Glomerular visceral epithelial cell (primary cell): ENCODE results near the gene REXO1.
A peak's percentile ranks its signal among the peaks of the same experiment; 100 is the strongest.
"Not testable (repeated sequence)": the region's sequence is repeated elsewhere in the genome, so short reads cannot be mapped to it uniquely, and the experiment has no call there.

Experiments
- DNase-seq: peaks from one replicate; pipeline ENCODE4 v3.0.0-alpha.2; 2016; ENCODE audit errors: extremely low spot score

The REXO1 gene

DNA sequence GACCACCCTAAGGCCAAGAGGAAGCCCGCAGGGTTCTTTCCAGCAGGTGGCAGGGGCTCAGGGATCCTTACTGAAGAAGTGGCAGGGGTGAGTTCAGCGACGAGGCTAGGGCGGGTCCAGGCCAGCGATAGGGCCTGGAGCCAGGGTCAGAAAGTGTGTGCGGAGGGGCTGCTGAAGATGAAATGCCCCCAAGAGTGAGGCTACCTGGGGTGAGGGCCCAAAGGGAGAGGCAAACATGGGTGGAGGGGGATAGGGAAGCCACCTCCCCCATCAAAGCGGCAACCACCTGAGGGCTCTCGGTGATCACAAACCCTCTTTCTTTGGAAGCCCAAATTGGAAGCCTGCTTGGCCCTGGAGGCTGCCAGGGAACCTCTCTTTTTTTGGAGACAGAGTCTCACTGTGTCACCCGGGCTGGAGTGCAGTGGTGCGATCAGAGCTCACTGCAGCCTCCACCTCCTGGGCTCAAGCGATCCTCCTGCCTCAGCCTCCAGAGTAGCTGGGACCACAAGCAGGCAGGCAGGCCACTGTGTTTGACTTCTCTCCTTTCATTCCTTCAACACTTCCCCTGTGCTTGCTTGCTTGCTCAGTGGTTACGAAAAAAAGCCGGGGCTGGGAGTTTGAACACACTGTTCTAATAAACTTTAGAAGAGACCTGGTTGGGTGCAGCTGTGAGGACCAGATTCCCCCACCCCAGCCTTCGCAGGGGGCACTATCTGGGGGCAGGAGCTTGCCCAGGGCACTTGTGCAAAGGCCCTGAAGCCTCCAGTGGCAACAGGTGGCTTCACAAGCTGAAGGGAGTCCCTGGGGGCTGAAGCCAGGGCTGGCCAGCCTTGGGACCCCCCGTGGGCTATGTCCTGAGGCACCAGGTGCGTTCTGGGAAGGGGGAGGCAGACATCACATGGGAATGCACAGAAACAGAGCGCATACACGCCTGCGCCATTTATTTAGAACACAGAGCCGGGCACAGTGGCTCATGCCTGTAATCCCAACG, 34.8 kb downstream of the REXO1 start:
- DNase-seq = no peak

DNA sequence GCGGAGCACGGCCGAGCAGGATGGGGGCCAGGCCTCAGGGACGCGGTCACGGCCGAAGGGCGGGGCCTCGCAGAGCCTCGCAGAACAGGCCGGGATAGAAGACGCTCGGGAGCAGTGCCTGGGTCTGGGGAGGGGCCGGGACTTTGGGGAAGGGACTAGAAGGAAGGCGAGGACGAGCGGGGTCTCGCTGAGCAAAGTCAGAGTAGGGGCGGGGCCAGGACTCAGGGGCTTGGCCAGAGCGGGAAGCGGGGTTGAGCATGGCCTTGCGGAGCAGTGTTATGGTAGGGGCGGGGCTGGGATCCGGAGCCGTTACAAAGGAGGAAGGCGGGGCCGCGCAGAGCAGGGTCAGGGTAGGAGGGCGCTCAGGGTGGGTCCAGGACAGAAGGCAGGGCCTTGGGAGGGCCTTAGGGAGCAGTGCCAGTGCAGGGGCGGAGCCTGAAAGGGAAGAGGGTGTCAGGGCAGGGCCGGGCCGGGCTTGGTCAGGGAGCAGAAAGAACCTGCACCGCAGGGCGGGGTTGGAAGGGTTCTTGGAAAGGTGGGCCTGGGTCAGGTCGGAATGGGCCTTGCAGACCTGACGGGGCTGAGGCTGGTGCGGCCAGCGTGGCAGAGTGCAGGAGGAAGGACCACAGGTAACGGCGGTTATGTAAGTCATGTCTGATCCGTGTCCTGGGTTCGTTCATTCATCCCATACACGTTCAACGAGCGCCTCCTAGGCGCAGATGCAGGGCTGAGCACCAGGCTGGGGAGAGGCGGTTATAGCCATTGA, 35.7 kb downstream of the REXO1 start:
- DNase-seq = peak; percentile 98

DNA sequence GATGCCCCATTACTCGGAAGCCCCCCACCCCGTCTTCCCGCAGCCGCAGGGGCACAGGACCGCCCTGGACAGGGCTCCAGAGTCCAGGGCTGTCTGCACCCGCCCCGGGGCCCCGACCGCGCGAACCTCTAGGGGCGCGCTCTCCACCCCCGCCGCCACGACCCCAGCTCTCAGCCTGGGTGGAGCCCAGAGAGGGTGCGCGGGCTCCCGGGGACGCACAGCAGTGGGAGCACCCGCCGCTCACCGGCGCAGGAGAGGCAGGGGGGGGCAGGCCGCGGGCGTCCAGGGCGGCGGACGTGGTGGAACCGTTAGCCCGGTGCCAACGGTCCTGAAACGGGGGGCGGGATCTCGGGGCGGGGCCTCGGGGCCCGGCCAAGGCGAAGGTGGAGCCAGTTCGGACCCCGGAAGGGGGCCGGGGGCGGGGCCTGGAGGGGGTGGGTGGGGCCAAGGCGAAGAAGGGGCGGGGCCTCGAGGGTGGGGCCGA, 36.3 kb downstream of the REXO1 start, which contains the start of gene ATP8B3:
ATP8B3 (minus strand) TSS at position 335 of the 484 bp plus-strand sequence. CDS start 540 bp downstream, outside the sequence.
- no peak for DNase-seq

DNA sequence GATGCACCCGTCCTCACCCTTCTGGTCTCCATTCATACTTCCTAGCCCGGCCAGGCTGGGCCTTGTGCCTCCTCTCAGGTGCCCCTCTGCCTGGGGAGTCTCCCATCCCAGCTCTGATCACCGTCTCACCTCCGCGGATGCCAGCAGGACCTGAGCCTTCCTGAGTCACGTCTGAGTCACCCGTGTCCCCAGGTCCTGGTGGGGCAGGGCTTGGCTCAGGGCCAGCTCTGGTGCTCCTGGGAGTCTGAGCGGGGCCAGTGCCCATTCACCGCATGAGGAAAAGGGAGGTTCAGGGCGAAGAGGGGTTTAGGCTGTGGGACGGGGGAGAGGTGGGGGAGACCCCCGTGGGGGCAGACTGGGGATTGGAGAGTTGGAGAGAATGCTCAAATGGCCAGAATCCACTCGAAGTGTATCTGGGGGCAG, 36.8 kb downstream of the REXO1 start:
- peak; percentile 91 for DNase-seq

DNA sequence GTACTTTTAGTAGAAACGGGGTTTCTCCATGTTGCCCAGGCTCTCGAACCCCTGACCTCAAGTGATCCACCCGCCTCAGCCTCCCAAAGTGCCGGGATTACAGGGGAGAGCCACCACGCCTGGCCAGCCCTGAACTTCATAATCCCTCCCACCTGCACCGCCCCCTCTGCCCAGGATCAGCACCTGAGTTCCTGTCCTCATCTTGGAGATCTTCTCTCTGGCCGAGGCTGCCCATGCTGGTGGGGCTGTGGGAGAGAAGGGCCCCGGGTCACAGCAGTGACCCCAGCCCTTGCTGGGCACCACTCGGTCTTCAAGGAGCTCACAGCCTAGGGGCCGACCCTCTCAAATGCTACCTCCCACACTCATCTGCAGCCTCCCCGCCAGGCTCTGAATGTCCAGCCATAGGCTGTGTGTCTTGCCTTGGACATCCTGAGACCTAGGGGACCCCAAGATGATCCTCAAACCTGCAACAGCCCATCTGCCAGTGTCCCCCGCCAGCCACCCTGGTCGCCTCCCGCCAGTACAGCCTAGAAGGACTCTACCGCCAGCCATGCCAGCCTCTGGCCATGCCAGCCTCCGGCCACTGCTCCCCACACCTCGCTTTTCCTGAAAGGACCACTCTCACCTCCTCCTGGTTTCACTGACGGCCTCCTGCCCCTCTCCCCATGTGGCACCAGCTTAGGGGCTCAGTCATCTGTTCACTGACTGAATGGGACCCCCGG, 37.7 kb downstream of the REXO1 start:
- no peak for DNase-seq

DNA sequence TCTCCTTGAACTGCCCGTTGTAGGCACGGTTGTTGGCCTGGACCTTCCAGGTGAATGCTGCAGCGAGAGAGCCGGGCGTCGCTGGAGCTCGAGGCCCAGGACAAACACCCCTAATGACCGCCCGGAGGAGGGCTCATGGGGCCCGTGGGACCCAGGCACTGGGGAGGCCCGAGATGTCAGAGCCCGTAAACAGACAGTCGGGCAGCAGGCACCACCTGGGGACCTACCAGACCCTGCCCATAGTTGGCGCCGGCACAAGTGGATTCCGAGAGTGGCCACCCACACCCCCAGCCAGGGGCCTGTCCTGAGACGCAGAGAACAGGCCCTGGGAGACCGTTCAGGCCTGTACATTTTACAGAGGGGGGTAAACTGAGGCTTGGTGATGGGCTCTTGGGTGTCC, 38.6 kb downstream of the REXO1 start:
- no peak for DNase-seq

DNA sequence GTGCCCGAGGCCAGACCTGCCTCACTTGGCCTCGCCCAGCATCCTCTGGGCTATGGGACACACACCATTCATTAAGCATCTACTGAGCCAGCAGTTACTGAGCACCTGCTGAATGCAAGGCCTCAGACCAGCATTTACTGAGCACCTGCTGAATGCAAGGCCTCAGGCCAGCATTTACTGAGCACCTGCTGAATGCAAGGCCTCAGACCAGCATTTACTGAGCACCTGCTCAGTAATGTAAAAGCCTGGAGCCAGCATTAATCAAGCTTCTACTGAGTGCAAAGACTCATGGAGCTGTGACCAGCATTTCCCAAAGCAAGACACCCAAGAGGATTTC, 39.9 kb downstream of the REXO1 start:
- DNase-seq = no peak

DNA sequence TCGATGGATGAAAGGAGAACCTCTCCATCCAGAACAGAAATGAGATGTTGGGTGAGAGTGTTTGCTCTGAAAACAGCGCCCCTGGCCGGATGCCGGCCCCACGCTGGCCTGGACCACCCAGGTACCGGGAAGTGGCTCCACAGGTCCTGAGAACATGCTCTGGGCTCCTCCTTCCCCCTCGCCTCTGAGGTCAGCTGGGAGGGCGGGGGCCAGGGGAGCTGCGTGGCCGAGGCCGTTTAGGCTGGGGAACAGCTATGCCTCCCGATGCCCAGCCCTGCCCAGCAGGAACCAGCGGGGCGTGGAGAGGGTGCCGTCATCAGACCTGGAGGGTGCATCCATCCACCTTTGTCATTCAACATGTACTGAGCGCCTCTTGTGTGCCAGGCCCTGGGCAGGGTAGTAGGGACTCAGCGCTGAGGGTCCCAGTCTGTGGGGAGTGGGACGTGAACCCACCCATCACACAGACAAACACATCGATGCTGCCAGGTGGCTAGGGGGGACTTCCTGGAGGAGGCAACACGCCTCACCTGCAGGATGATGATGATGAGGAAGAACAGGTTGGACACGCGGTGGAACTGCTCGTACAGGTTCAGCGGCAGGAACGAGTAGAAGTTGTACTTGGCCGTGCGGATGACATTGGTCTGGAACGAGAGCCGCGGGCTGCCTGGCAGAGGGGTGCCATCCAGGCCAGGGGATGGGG, 40.4 kb downstream of the REXO1 start:
- DNase-seq = no peak

DNA sequence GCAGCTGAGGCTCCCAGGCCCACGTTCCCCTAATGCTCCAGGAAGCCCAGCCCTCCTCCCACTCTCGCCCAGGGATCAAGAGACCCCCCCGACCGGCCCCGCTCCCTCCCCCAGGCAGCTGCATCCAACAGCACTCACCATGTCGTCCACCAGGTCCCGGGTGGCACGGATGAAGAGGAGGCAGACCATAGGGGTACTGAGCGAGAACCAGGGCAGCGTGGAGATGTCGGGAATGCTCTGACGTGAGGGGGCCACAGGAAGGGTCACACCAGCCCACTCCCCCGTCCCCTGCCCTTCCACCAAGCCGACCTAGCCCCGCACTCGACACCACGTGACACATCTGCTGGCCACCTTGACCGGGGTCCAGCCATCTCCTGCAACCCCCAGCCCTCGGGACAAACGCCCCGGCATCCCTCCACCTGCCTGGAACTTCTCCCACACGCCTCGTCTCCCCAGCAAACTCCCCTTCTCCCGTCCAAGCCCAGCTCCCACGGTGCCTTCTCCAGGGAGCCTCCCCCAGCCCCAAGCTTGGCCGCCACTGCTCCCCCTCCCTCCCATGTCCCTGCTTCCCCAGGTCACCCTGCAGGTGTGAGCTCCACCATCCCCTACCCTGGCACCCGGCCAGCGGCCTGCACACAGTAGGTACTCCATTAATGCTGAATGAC, 41.1 kb downstream of the REXO1 start:
- no peak for DNase-seq

DNA sequence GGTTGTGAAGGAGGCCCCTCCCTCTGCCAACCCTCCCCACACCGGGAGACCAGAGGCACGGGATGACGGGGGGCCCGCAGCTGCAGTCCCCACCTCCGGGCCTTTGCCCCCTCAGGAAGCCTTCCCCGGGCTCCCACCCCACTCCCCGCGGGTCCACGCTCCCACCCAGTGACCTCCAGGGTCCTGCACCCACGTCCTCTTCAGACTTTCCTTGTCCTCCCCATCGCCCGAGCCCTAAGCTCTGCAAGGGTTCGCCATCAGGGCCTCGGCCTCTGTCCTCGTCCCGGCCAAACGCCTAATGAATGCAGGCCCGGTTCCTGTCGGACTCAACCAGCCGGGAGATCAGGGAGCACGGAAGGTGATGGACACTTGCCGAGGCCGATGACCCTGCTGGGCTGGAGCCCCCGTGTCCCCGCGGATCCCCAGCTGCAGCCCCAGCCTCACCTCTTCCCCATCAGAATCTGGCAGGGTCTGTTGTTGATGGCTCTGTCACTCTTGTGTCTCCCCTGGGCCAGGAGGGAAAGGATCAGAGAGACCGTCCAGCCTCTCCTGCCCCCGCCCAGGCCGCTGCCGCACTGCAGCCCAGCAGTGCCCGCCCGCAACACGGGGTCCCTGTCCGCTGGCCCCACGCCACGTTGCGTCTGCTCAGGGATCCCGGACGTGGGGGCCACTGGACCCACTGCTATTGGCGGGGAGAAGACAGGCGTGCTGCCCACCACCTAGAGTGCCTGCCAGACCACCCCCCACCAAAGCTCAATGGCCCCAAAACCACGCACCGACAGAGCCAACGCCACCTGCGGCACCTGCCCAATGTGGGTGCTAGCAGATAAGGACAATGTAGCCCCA, 41.9 kb downstream of the REXO1 start:
- DNase-seq = no peak

DNA sequence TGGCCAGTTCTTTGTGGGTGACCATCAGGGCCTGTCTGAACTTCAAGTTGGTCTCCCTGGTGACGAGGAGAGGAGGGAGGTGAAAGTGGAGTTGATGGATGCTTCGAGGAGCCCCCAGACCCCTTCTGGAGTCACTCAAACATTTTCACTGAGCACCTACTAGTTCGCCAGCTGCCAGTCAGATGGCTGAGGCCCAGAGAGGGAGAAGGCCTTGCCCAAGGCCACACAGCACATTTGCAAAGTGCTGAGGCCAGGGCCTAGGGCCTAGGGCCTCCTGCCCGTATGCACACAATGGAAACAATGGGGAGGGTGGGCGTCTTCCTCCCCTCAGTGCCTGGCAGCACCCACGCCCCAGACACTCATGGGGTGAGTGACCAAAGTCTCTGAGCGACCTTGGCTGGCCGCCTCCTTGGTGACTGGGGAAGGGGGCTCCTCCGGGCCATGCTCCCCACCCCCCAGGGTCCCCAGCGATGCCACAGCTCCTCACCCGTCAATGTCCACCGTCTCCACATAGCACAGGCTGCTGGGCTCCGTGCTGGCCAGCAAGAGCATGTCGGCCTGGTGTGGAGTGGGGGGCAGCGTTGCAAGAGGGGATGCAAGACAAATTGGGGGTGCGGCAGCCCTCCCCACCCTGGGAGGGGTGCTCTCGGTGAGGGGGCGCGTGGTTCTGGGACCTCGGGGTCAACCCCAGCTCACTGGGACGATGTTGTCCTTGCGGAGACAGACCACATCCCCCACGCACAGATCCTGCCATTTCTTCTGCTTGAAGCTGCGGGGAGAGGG, 42.7 kb downstream of the REXO1 start:
- DNase-seq = no peak

DNA sequence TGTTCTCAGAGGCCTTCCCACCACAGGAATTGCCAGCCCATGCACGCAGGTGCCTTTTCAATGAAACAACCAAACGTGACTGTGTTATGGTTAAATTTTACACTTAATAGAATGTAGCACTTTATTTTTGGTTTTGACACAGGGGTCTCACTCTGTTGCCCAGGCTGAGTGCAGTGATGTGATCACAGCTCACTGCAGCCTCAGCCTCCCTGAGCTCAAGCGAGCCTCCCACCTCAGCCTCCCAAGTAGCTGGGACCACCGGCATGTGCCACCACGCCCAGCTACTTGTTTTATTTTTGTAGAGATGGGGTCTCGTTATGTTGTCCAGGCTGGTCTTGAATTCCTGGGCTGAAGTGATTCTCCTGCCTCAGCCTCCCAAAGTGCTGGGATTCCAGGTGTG, 43.4 kb downstream of the REXO1 start:
- DNase-seq = no peak

DNA sequence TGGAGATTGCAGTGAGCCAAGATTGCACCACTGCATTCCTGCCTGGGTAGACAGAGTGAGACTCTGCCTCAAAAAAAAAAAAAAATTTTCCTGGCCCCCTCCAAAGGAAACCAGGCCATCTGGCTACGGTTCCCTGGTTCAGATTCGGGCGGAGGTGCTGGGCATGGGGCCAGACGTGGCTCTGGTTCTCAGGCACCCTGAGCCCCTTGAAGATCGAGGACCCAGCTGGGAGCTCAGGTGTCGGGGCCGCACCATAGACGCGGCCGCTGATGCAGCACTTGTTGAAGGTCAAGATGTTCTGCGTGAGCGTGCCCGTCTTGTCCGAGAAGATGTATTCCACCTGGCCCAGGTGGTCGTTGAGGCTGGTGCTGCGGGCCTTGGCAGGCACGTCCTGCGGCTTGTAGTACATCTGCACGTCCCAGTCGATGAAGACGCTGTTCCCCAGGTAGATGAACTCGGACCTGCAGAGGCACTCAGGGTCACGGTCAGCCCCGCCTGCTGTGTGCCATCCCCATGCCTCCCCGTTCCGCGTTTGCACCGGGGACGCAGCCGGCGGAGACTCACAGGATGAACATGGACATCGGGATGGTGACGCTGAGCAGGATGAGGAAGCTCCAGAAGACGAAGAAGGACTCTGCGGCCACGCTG, 48.5 kb downstream of the REXO1 start:
- DNase-seq = no peak

DNA sequence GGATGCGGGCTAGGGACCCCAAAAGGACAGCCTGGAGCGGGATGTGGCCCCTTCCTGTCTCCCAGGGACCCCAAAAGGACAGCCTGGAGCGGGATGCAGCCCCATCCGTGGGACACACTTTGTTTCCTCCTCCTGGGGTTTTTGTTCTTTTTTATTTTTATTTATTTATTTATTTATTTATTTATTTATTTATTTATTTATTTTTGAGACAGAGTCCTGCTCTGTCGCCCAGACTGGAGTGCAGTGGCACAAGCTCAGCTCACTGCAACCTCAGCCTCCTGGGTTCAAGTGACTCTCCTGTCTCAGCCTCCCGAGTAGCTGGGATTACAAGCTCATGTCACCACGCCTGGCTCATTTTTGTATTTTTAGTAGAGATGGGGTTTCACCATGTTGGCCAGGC, 51.0 kb downstream of the REXO1 start:
- not testable (repeated sequence) for DNase-seq

DNA sequence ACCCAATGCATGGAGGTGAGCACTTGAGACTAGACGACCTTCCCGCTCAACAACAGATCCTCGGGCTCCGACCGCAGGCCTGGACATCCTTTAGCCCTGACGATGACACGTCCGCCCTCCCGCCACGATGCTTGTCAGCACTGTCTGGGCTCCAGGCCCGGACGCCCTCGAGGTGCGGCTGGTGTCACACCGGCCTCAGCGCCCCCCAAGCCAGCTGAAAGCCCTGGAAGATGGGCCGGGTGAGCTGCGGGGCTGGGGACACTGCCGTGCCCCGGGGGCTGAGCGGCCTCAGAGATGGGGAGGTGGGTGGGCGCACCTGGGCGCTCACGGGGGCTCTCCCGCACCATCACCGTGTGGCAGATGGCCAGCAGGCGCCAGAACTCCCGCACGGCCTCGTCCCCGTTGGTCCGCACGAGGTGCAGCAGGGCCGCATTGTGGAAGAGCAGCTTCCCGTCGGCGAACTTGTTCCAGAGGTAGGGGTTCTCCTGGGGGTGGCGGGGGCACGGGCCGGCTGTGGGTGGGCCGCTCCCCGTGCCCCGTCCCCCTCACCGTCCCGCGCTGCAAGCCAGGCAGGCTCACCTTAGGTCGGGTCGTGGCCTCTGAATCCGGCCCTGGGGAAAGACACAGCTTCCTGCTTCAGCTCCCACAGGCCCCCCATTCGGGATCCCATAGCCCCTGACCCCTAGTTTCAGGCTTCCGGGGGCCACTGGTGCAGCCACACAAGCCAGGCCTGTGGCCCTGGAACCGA, 51.7 kb downstream of the REXO1 start:
- DNase-seq = no peak

DNA sequence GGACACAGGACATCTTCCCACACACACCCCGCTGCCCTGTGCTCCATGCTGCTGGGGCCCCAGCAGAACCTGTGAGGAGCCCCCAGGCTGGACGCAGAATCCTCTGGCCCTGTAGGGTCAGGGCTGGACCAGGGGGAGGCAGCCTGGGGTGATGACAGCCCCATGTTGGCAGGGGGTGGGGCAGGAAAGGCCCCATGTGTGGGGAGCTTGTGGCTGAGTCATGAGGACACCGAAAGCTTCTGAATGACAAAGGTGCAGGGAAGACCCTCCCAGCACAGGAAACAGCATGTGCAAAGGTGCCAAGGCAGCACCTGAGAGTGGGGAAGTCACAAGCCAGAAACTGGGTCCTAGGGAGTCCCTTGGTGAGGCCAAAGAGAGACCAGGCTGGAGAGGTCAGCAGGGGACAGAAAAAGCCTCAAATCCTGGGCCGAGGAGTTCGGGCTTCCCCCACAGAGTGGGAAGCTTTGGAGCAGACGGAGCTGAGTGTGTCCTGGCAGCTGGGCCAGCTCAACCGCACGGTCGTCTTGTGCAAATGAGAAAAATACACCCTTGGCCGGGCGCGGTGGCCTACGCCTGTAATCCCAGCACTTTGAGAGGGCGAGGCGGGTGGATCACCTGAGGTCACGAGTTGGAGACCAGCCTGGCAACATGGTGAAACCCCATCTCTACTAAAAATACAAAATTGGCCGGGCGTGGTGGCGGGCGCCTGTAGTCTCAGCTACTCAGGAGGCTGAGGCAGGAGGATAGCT, 53.7 kb downstream of the REXO1 start:
- DNase-seq = no peak

DNA sequence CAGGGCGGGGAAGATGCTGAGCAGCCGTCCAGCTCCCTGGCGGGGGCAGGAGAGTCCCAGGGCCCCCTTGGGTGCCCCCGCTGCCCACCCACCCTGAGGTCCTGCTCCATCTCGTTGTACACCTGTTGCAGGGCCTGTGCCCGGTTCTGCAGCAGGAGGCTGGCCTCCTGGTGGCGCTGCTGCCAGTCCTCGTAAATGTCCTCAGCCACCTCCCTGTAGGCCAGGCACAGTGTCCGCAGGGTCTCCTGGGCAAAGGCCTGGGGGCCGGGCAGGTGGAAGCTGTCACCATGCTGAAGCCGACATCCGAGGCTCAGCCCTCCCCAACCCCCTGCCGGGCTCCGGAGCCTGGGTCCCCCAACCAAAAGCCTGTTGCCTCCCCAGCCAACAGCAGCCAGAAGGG, 56.4 kb downstream of the REXO1 start:
- no peak for DNase-seq
